Measurements from ENCODE around the gene NUDT1.

The NUDT1 gene

GRCh38 chr7:2242541-2243429 lies 759 bp downstream of the NUDT1 start:
- Mint-ChIP-seq H3K27me3 (no peaks in the 10 kb centered on the region), H3K36me3 (ENCODE audit: low read depth) (peaks cover 48% of the 10 kb centered on the region), H3K4me1 (ENCODE audit: low read depth) (peaks cover 89% of the 10 kb centered on the region), H3K4me3 (peak overlapping the region; percentile 91), H3K27ac (peak overlapping the region; percentile 90), H3K9me3 (no peaks in the 10 kb centered on the region)
- intact Hi-C loops (cut with micrococcal nuclease), result no loop called here

DNA sequence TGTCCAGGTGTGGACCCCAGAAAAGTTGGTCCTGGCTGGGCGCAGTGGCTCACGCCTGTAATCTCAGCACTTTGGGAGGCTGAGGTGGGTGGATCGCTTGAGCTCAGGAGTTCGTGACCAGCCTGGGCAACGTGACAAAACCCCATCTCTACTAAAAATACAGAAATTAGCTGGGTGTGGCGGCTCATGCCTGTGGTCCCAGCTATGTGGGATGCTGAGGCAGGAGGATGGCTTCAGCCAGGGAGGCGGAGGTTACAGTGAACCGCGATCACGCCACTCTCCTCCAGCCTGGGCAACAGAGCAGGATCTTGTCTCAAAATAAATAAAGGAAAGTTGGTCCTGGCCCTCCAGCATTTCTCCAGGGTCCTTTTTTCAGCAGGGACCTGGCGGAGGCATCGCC lies 1.4 kb downstream of the NUDT1 start:
- H3K36me3 Mint-ChIP-seq (ENCODE audit: low read depth), result peaks cover 48% of the 10 kb centered on the region
- peaks cover 89% of the 10 kb centered on the region for H3K4me1 Mint-ChIP-seq (ENCODE audit: low read depth)
- intact Hi-C loops (cut with micrococcal nuclease), result no loop called here
- H3K4me3 Mint-ChIP-seq, result no peak overlapping the region
- no peaks in the 10 kb centered on the region for H3K9me3 Mint-ChIP-seq
- H3K27ac Mint-ChIP-seq, result peak overlapping the region; percentile 90
- no peaks in the 10 kb centered on the region for H3K27me3 Mint-ChIP-seq

GRCh38 chr7:2244404-2244995 lies 2.5 kb downstream of the NUDT1 start:
- Mint-ChIP-seq H3K36me3 (ENCODE audit: low read depth) (peaks cover 47% of the 10 kb centered on the region), H3K9me3 (no peaks in the 10 kb centered on the region), H3K4me1 (ENCODE audit: low read depth) (peaks cover 90% of the 10 kb centered on the region), H3K4me3 (no peak overlapping the region), H3K27ac (peak overlapping the region; percentile 90), H3K27me3 (no peaks in the 10 kb centered on the region)
- intact Hi-C loops (cut with micrococcal nuclease), result no loop called here

GRCh38 chr7:2245883-2246675 lies 4.1 kb downstream of the NUDT1 start:
- Mint-ChIP-seq H3K27ac (peak overlapping the region; percentile 79), H3K4me3 (peak overlapping the region; percentile 51), H3K4me1 (ENCODE audit: low read depth) (peaks cover 91% of the 10 kb centered on the region), H3K36me3 (ENCODE audit: low read depth) (peaks cover 47% of the 10 kb centered on the region), H3K27me3 (no peaks in the 10 kb centered on the region), H3K9me3 (no peaks in the 10 kb centered on the region)
- intact Hi-C loops (cut with micrococcal nuclease), result loop anchor here (5.0 kb wide), 2 partner anchors 51 to 101 kb away; no protein-coding TSS in a partner anchor

DNA sequence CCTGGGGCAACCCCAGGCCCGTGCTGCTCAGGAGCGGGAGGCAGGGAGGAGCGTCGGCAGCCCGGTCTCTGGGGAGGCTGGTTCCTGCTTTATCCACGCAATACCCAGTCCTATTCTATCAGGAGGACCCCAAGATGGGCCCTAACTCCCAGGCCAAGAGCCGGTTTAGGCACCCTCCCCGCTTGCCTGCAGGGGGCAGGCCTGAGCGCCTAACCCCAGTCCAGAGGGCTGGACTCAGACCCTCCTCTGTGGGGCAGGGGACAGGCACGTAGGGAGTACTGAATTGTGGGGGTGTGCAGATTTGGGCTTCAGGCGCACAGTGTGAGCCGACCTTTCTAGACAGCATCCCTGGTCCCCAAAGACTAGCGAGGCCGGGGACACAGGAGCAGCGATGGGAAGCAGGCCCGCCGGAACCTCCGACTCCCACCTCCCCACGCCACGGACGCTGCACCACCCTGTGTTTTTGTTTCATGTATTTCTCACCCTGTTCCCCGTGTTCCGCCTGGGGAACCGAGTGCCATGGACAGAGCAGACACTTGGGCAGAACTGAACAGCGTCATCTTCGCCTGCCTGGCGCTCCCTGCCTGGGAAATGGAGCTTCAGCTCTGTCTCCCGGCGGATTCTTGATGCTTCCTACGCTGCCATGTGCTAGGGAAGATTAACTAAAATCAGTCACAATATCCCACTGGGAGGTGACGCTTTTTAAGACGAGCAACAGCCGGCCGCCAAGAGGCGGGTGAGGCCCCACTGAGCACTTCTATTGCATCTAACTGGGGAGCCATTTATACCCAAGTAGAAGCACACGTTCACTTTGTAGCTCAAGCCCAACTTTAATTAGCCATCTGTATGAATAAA lies 5.3 kb downstream of the NUDT1 start:
- Mint-ChIP-seq H3K27me3 (no peaks in the 10 kb centered on the region), H3K4me1 (ENCODE audit: low read depth) (peaks cover 99% of the 10 kb centered on the region), H3K36me3 (ENCODE audit: low read depth) (peaks cover 52% of the 10 kb centered on the region), H3K4me3 (no peak overlapping the region), H3K27ac (peak overlapping the region; percentile 79), H3K9me3 (no peaks in the 10 kb centered on the region)
- intact Hi-C loops (cut with micrococcal nuclease), result loop anchor here (5.0 kb wide), 2 partner anchors 50 to 100 kb away; no protein-coding TSS in a partner anchor

- H3K27me3 Mint-ChIP-seq, result no peaks in the 10 kb centered on the region
- intact Hi-C loops (cut with micrococcal nuclease), result loop anchor here (5.0 kb wide), 2 partner anchors 48 to 98 kb away; no protein-coding TSS in a partner anchor
- H3K4me1 Mint-ChIP-seq (ENCODE audit: low read depth), result peaks cover 97% of the 10 kb centered on the region
- peaks cover 69% of the 10 kb centered on the region for H3K36me3 Mint-ChIP-seq (ENCODE audit: low read depth)
- peak overlapping the region; percentile 47 for H3K4me3 Mint-ChIP-seq
- H3K9me3 Mint-ChIP-seq, result no peaks in the 10 kb centered on the region
- peak overlapping the region; percentile 69 for H3K27ac Mint-ChIP-seq
Observed at GRCh38 chr7:2248984-2249694, 7.1 kb downstream of the NUDT1 start.

- peaks cover 76% of the 10 kb centered on the region for H3K36me3 Mint-ChIP-seq (ENCODE audit: low read depth)
- intact Hi-C loops (cut with micrococcal nuclease), result loop anchor here (5.0 kb wide), 2 partner anchors 47 to 97 kb away; no protein-coding TSS in a partner anchor
- H3K9me3 Mint-ChIP-seq, result no peaks in the 10 kb centered on the region
- no peaks in the 10 kb centered on the region for H3K27me3 Mint-ChIP-seq
- H3K27ac Mint-ChIP-seq, result peak overlapping the region; percentile 69
- no peak overlapping the region for H3K4me3 Mint-ChIP-seq
- peaks cover 97% of the 10 kb centered on the region for H3K4me1 Mint-ChIP-seq (ENCODE audit: low read depth)
Observed at GRCh38 chr7:2249744-2250323, 7.8 kb downstream of the NUDT1 start.

DNA sequence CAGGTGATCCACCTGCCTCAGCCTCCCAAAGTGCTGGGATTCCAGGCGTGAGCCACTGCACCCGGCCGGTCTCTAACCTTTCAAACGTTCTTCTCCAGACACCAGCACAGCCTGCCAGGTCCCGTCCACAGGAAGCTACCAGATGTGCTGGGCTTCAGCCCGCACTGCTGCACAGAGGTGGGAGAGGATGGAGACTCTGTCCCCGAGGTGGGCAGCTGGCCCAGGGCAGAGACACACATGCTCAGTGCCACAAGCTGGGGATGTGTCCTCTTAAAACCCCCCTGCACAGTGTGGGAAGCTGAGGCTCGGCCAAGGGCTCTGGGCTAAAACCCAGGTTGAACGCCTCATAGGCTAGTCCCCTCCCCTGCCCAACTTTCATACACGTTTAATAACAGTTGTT lies 9.4 kb downstream of the NUDT1 start:
- Mint-ChIP-seq H3K36me3 (ENCODE audit: low read depth) (peaks cover 86% of the 10 kb centered on the region), H3K27ac (peak overlapping the region; percentile 63), H3K27me3 (no peaks in the 10 kb centered on the region), H3K9me3 (no peaks in the 10 kb centered on the region), H3K4me3 (no peak overlapping the region), H3K4me1 (ENCODE audit: low read depth) (peaks cover 96% of the 10 kb centered on the region)
- intact Hi-C loops (cut with micrococcal nuclease), result no loop called here

- H3K36me3 Mint-ChIP-seq (ENCODE audit: low read depth), result peaks cover 93% of the 10 kb centered on the region
- H3K27ac Mint-ChIP-seq, result peak overlapping the region; percentile 63
- H3K9me3 Mint-ChIP-seq, result no peaks in the 10 kb centered on the region
- intact Hi-C loops (cut with micrococcal nuclease), result no loop called here
- no peak overlapping the region for H3K4me3 Mint-ChIP-seq
- H3K4me1 Mint-ChIP-seq (ENCODE audit: low read depth), result peaks cover 93% of the 10 kb centered on the region
- no peaks in the 10 kb centered on the region for H3K27me3 Mint-ChIP-seq
Observed at GRCh38 chr7:2251841-2252771, 10.1 kb downstream of the NUDT1 start.

GRCh38 chr7:2253021-2253420 lies 11.0 kb downstream of the NUDT1 start:
- Mint-ChIP-seq H3K4me1 (ENCODE audit: low read depth) (peaks cover 91% of the 10 kb centered on the region), H3K9me3 (no peaks in the 10 kb centered on the region), H3K27ac (peak overlapping the region; percentile 63)

GRCh38 chr7:2253525-2254244 lies 11.7 kb downstream of the NUDT1 start:
- H3K27me3 Mint-ChIP-seq, result no peaks in the 10 kb centered on the region
- H3K9me3 Mint-ChIP-seq, result no peaks in the 10 kb centered on the region
- H3K4me1 Mint-ChIP-seq (ENCODE audit: low read depth), result peaks cover 89% of the 10 kb centered on the region
- H3K36me3 Mint-ChIP-seq (ENCODE audit: low read depth), result peaks cover 100% of the 10 kb centered on the region
- peak overlapping the region; percentile 63 for H3K27ac Mint-ChIP-seq
- H3K4me3 Mint-ChIP-seq, result no peak overlapping the region
- intact Hi-C loops (cut with micrococcal nuclease), result no loop called here

More at GRCh38 chr7:2253021-2253420, 11.0 kb downstream of the NUDT1 start:
- Mint-ChIP-seq H3K4me3 (no peak overlapping the region), H3K36me3 (ENCODE audit: low read depth) (peaks cover 99% of the 10 kb centered on the region), H3K27me3 (no peaks in the 10 kb centered on the region)
- intact Hi-C loops (cut with micrococcal nuclease), result no loop called here
